Measurements from ENCODE around the gene OR11L1.

OR11L1 gene

GRCh38 chr1:247841796-247842195 lies at the start of gene OR11L1:
TSS of gene OR11L1 (minus strand) at chr1:247841896. CDS start at chr1:247841896, 0 bp downstream.
- Mint-ChIP-seq H3K27ac (no peak within 1 kb of the TSS), H3K4me3 (no peak within 1 kb of the TSS), H3K9me3 (no peaks in the 10 kb centered on the region), H3K4me1 (no peaks in the 10 kb centered on the region), H3K27me3 (no peaks in the 10 kb centered on the region)
- ATAC-seq (no peak), DNase-seq (no peak)

- Mint-ChIP-seq H3K4me3 (no peak overlapping the region), H3K27me3 (peaks cover 1% of the 10 kb centered on the region), H3K27ac (no peak overlapping the region), H3K4me1 (no peaks in the 10 kb centered on the region), H3K9me3 (peaks cover 0 to under 1% of the 10 kb centered on the region in 2 donors)
- ATAC-seq: no peak
- no peak for DNase-seq
Measured at GRCh38 chr1:247884797-247885413, 43.2 kb upstream of the OR11L1 start.

- no peaks in the 10 kb centered on the region for H3K4me1 Mint-ChIP-seq
- peaks cover 0 to 7% of the 10 kb centered on the region in 2 donors for H3K9me3 Mint-ChIP-seq
- no peak overlapping the region for H3K4me3 Mint-ChIP-seq
- ATAC-seq (no peak), DNase-seq (no peak)
- no peak overlapping the region for H3K27ac Mint-ChIP-seq
- H3K27me3 Mint-ChIP-seq: peaks cover 8% of the 10 kb centered on the region
Measured at GRCh38 chr1:247883346-247883745, 41.6 kb upstream of the OR11L1 start.

GRCh38 chr1:247865416-247865815 lies 23.7 kb upstream of the OR11L1 start:
- H3K4me3 Mint-ChIP-seq: no peak overlapping the region
- no peak for DNase-seq
- no peak for ATAC-seq
- no peaks in the 10 kb centered on the region for H3K27me3 Mint-ChIP-seq
- peaks cover 0 to 8% of the 10 kb centered on the region in 2 donors for H3K9me3 Mint-ChIP-seq
- H3K4me1 Mint-ChIP-seq: no peaks in the 10 kb centered on the region
- no peak overlapping the region for H3K27ac Mint-ChIP-seq

GRCh38 chr1:247864644-247865043 lies 22.9 kb upstream of the OR11L1 start:
- Mint-ChIP-seq H3K4me1 (no peaks in the 10 kb centered on the region), H3K4me3 (no peak overlapping the region), H3K27ac (no peak overlapping the region), H3K9me3 (peaks cover 0 to 4% of the 10 kb centered on the region in 2 donors), H3K27me3 (no peaks in the 10 kb centered on the region)
- ATAC-seq: no peak
- no peak for DNase-seq

GRCh38 chr1:247862756-247863155 lies 21.1 kb upstream of the OR11L1 start:
- Mint-ChIP-seq H3K9me3 (no peaks in the 10 kb centered on the region), H3K27me3 (peaks cover 14% of the 10 kb centered on the region), H3K4me3 (no peak overlapping the region), H3K27ac (no peak overlapping the region), H3K4me1 (peaks cover 6% of the 10 kb centered on the region)
- ATAC-seq (no peak), DNase-seq (no peak)

GRCh38 chr1:247857985-247858619 lies 16.4 kb upstream of the OR11L1 start:
- DNase-seq (no peak), ATAC-seq (peak; percentile 7)
- Mint-ChIP-seq H3K4me1 (peaks cover 19% of the 10 kb centered on the region), H3K4me3 (peak overlapping the region; percentile 81 to 84), H3K27me3 (peaks cover 46% of the 10 kb centered on the region), H3K27ac (no peak overlapping the region), H3K9me3 (peaks cover 0 to 4% of the 10 kb centered on the region in 2 donors)

- H3K4me1 Mint-ChIP-seq: peaks cover 19% of the 10 kb centered on the region
- ATAC-seq (peak; percentile 92), DNase-seq (peak; percentile 32 to 48)
- peaks cover 0 to 9% of the 10 kb centered on the region in 2 donors for H3K9me3 Mint-ChIP-seq
- H3K4me3 Mint-ChIP-seq: peak within 1 kb of the TSS; percentile 84 to 87
- peaks cover 48% of the 10 kb centered on the region for H3K27me3 Mint-ChIP-seq
- H3K27ac Mint-ChIP-seq: peak within 1 kb of the TSS in 1 of 2 donors; percentile 74
Measured at GRCh38 chr1:247857069-247857984, 15.6 kb upstream of the OR11L1 start, which contains the start of gene TRIM58. TSS of gene TRIM58 (plus strand) at chr1:247857187. CDS start at chr1:247857247, 60 bp downstream.

GRCh38 chr1:247855911-247856310 lies 14.2 kb upstream of the OR11L1 start:
- peaks cover 57% of the 10 kb centered on the region for H3K27me3 Mint-ChIP-seq
- H3K4me1 Mint-ChIP-seq: peaks cover 19% of the 10 kb centered on the region
- no peak overlapping the region for H3K27ac Mint-ChIP-seq
- ATAC-seq (no peak), DNase-seq (no peak)
- peaks cover 0 to 9% of the 10 kb centered on the region in 2 donors for H3K9me3 Mint-ChIP-seq
- H3K4me3 Mint-ChIP-seq: peak overlapping the region; percentile 79 to 87

- DNase-seq (no peak), ATAC-seq (no peak)
- Mint-ChIP-seq H3K27ac (no peak overlapping the region), H3K27me3 (peaks cover 58% of the 10 kb centered on the region), H3K4me1 (peaks cover 19% of the 10 kb centered on the region), H3K9me3 (peaks cover 0 to 9% of the 10 kb centered on the region in 2 donors), H3K4me3 (no peak overlapping the region)
Measured at GRCh38 chr1:247854899-247855545, 13.3 kb upstream of the OR11L1 start.

- no peak overlapping the region for H3K27ac Mint-ChIP-seq
Measured at GRCh38 chr1:247849616-247850015, 7.9 kb upstream of the OR11L1 start.

GRCh38 chr1:247848346-247848745 lies 6.7 kb upstream of the OR11L1 start:
- DNase-seq (no peak), ATAC-seq (no peak)
- no peak overlapping the region for H3K27ac Mint-ChIP-seq
- peaks cover 14% of the 10 kb centered on the region for H3K27me3 Mint-ChIP-seq
- peaks cover 0 to 8% of the 10 kb centered on the region in 2 donors for H3K9me3 Mint-ChIP-seq
- H3K4me1 Mint-ChIP-seq: no peaks in the 10 kb centered on the region
- H3K4me3 Mint-ChIP-seq: no peak overlapping the region

More at GRCh38 chr1:247849616-247850015, 7.9 kb upstream of the OR11L1 start:
- ATAC-seq (no peak), DNase-seq (no peak)
- Mint-ChIP-seq H3K27me3 (peaks cover 15% of the 10 kb centered on the region), H3K4me3 (no peak overlapping the region), H3K9me3 (peaks cover 0 to 9% of the 10 kb centered on the region in 2 donors), H3K4me1 (no peaks in the 10 kb centered on the region)

GRCh38 chr1:247845693-247846017 lies 4.0 kb upstream of the OR11L1 start:
- Mint-ChIP-seq H3K4me3 (no peak overlapping the region), H3K9me3 (no peaks in the 10 kb centered on the region), H3K4me1 (no peaks in the 10 kb centered on the region), H3K27me3 (no peaks in the 10 kb centered on the region), H3K27ac (no peak overlapping the region)
- DNase-seq (no peak), ATAC-seq (no peak)

GRCh38 chr1:247845011-247845692 lies 3.5 kb upstream of the OR11L1 start:
- no peak overlapping the region for H3K27ac Mint-ChIP-seq
- DNase-seq: no peak
- no peak for ATAC-seq
- H3K4me3 Mint-ChIP-seq: no peak overlapping the region
- no peaks in the 10 kb centered on the region for H3K4me1 Mint-ChIP-seq
- H3K9me3 Mint-ChIP-seq: no peaks in the 10 kb centered on the region
- no peaks in the 10 kb centered on the region for H3K27me3 Mint-ChIP-seq

GRCh38 chr1:247843411-247843810 lies 1.7 kb upstream of the OR11L1 start:
- H3K4me1 Mint-ChIP-seq: no peaks in the 10 kb centered on the region
- ATAC-seq: no peak
- no peaks in the 10 kb centered on the region for H3K9me3 Mint-ChIP-seq

More at GRCh38 chr1:247843411-247843810, 1.7 kb upstream of the OR11L1 start:
- Mint-ChIP-seq H3K4me3 (no peak overlapping the region), H3K27me3 (no peaks in the 10 kb centered on the region), H3K27ac (no peak overlapping the region)
- no peak for DNase-seq
